Left lung (tissue), 10 donors: ENCODE results near the gene NANOS3. TPM values are rescaled to one million over a fixed set of nuclear protein-coding genes. Genes with fewer than 3 reads are reported as not detected.

ENCODE experiments used
- ATAC-seq: fragments of 200-7000 bp; cut with Tn5 transposase; one replicate; pipeline ENCODE4 v1.9.1; 2020; ENCODE audit warnings: moderate library complexity
- DNase-seq, 4 donors: peaks; one replicate each; pipeline ENCODE4 v3.0.0-alpha.2; 2013 to 2020
- H3K27ac ChIP-seq, 2 donors: fragments of 200-600 bp; sonication (generic) in 1 of 2; one replicate each; pipeline versions ENCODE4 v1.5.0 to v1.8.0; 2020 to 2021
- H3K27me3 ChIP-seq, 2 donors: fragments of 200-600 bp; sonication (generic) in 1 of 2; one replicate each; pipeline versions ENCODE4 v1.5.0 to v1.8.0; 2020 to 2021
- H3K36me3 ChIP-seq, 2 donors: fragments of 200-600 bp; sonication (generic) in 1 of 2; one replicate each; pipeline versions ENCODE4 v1.5.0 to v1.8.0; 2020 to 2021
- H3K4me1 ChIP-seq, 2 donors: fragments of 200-600 bp; one replicate each; pipeline ENCODE4 v1.8.0; 2021
- H3K4me3 ChIP-seq, 2 donors: fragments of 200-600 bp; sonication (generic) in 1 of 2; one replicate each; pipeline versions ENCODE4 v1.5.0 to v1.8.0; 2020 to 2021; ENCODE audit warnings: mild to moderate bottlenecking in 1 of 2
- H3K9me3 ChIP-seq, 2 donors: fragments of 200-600 bp; sonication (generic) in 1 of 2; one replicate each; pipeline versions ENCODE4 v1.5.0 to v1.8.0; 2020 to 2021
- intact Hi-C, 2 donors: fragments of 100-400 bp; cut with DNase I; formaldehyde crosslinking; loops; one replicate each; pipeline versions ENCODE4 v1.11.2 to v1.14.2; 2022
- polyA plus RNA-seq, 6 donors: library from polyadenylated mRNA; unstranded; fragments of 120-200 nt; gene quantifications; one replicate each; pipeline ENCODE4 v1.2.1, GENCODE V29; 2013; ENCODE audit not compliant: insufficient read length in 6 of 6
- total RNA-seq, 2 donors: library from RNA; stranded (reverse); fragmentation: NEBNext Ultra II Directional; extraction: Animal tissue kit (Norgen Biotek cat#: 25700); gene quantifications; one replicate each; pipeline ENCODE4 v1.2.1, GENCODE V29; 2021
- TF ChIP-seq, protein P1 (sequence below), 2 donors: fragments of 200-600 bp; sonication (generic) in 1 of 2; IDR thresholded peaks; one replicate each; pipeline versions ENCODE4 v1.5.0 to v1.8.0; 2021; ENCODE audit warnings: antibody characterized with exemption in 2 of 2
- donor health status: DM: no; HTN: yes; CAD: no.
- donor health status: DM: no; HTN: no; CAD: no.

The NANOS3 gene
- total and polyA plus RNA-seq, 8 donors = 0.89 to 3.1 (median 1.8) TPM

DNA sequence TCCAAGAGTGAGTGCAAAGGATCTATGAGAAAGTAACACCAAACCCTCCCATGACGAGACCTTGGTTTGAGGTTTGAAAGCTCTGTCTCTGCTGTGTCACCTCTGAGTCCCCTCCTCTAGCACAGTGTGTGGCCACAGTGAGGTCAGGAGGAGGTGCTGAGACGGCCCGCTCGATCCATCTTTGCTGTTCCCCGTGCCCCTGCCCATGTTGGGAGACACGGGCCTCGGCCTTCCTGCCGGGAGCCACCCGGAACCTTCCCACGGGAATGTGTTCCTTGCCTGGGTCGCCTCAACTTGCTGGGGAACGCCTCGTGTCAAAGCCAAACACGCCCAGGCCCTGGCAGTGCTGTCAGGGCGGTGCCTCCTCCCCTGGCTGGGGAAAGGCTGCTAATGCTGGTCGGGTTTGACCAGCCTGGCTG lies 10.1 kb downstream of the NANOS3 start:
- ATAC-seq = no peak
- Histone ChIP-seq H3K27me3 (no peaks in the 10 kb centered on the region), H3K4me3 (no peak overlapping the region), H3K9me3 (no peaks in the 10 kb centered on the region), H3K27ac (no peak overlapping the region), H3K36me3 (no peaks in the 10 kb centered on the region), H3K4me1 (peaks cover 0 to 18% of the 10 kb centered on the region in 2 donors)
- TF ChIP-seq, protein P1, sequence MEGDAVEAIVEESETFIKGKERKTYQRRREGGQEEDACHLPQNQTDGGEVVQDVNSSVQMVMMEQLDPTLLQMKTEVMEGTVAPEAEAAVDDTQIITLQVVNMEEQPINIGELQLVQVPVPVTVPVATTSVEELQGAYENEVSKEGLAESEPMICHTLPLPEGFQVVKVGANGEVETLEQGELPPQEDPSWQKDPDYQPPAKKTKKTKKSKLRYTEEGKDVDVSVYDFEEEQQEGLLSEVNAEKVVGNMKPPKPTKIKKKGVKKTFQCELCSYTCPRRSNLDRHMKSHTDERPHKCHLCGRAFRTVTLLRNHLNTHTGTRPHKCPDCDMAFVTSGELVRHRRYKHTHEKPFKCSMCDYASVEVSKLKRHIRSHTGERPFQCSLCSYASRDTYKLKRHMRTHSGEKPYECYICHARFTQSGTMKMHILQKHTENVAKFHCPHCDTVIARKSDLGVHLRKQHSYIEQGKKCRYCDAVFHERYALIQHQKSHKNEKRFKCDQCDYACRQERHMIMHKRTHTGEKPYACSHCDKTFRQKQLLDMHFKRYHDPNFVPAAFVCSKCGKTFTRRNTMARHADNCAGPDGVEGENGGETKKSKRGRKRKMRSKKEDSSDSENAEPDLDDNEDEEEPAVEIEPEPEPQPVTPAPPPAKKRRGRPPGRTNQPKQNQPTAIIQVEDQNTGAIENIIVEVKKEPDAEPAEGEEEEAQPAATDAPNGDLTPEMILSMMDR (IDR thresholded peaks at IDR 0.05) = no peak
- DNase-seq = no peak
- intact Hi-C loops = loop anchor here (10.0 kb wide), 2 partner anchors 148 to 178 kb away; partner anchors contain the start of genes IL27RA (in 1 of the 2) and PALM3 (in 1 of the 2)

DNA sequence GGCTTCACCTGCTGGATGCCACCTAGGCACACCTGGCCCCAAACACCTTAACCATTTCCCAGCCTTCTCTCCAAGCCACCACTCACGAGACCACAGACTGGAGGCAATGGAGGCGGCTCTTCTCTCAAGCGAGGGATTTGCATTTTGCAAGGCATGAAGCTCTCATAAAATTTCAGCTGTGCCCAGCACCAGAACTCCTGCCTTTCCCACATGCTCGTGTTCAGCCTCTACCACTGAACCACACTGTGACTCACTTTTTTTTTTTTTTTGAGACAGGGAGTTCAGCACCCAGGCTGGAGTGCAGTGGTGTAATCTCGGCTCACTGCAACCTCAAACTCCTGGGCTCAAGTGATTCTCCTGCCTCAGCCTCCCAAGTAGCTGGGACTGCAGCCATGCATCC lies 10.6 kb downstream of the NANOS3 start:
- Histone ChIP-seq H3K4me1 (peaks cover 0 to 13% of the 10 kb centered on the region in 2 donors), H3K36me3 (no peaks in the 10 kb centered on the region), H3K27me3 (no peaks in the 10 kb centered on the region), H3K9me3 (no peaks in the 10 kb centered on the region), H3K4me3 (no peak overlapping the region), H3K27ac (no peak overlapping the region)
- TF ChIP-seq, protein P1 (IDR thresholded peaks at IDR 0.05) = no peak
- intact Hi-C loops = loop anchor here (10.0 kb wide), 2 partner anchors 147 to 177 kb away; partner anchors contain the start of genes IL27RA (in 1 of the 2) and PALM3 (in 1 of the 2)
- ATAC-seq (no peak), DNase-seq (no peak)

DNA sequence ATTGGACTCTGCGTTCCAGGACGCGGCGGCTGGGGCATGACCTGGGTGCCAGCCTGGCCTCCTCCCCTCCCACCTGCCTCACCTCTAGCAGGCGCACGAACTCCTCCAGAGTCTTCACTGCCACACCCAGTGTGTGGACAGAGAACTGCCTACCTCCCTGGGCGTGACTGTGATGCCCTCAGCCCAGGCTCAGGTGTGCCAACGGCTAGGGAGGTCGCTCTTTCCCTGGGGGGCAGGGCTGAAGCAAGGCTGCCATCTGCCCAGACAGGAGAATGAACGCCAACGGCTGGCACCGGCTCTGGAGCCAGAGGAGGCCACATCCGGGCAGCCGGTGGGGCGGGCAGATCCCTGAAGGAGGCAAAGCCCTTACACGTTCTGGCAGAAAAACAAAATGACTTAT lies 11.3 kb downstream of the NANOS3 start:
- ATAC-seq = no peak
- Histone ChIP-seq H3K9me3 (no peaks in the 10 kb centered on the region), H3K4me3 (no peak overlapping the region), H3K4me1 (peaks cover 0 to 7% of the 10 kb centered on the region in 2 donors), H3K27me3 (no peaks in the 10 kb centered on the region), H3K27ac (no peak overlapping the region), H3K36me3 (no peaks in the 10 kb centered on the region)
- intact Hi-C loops = loop anchor here (10.0 kb wide), 2 partner anchors 147 to 177 kb away; partner anchors contain the start of genes IL27RA (in 1 of the 2) and PALM3 (in 1 of the 2)
- DNase-seq = no peak
- TF ChIP-seq, protein P1 (IDR thresholded peaks at IDR 0.05) = no peak

DNA sequence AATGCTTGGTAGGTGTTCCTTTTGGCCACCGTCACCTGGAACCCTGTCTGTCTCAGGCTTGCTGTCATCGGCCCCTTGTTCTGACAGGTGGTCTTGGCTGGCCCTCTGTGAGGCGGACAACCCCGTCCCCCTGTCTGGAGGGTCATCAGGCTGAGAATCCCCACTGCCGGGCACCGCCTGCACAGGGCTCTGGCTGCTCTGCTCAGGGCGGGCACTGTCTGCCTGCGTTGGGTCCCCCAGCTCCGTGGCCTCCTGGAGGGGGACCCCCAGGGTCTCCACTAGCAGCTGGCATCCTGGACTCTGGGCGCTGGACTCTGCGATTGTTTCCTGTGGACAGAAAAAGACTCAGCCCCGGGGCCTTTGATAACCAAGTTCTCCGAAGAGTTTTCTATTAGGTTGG lies 13.2 kb downstream of the NANOS3 start:
- Histone ChIP-seq H3K27ac (no peak overlapping the region), H3K36me3 (no peaks in the 10 kb centered on the region), H3K4me3 (no peak overlapping the region), H3K9me3 (no peaks in the 10 kb centered on the region), H3K27me3 (no peaks in the 10 kb centered on the region), H3K4me1 (peaks cover 0 to 1% of the 10 kb centered on the region in 2 donors)
- TF ChIP-seq, protein P1 (IDR thresholded peaks at IDR 0.05) = no peak
- no peak for ATAC-seq
- no peak for DNase-seq
- intact Hi-C loops = no loop called here

DNA sequence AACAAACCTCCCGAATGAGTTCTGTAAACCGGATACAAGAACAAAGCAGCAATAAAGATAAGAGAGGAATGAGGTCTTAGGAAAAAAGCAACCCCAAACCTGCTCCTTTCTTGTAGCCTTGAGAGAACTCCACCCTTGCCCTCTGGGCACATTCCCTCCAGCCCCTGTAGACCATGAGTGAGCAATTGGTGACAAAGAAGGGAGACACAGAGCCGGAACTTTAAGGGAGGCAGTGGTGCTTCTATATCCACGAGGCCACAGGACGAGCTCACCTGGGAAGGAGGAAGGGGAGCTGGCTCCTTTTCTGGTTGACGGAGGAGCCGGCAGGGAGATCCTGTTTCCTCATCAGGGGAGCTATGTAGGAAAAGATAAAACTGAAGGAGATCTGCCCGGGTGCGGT lies 15.9 kb downstream of the NANOS3 start:
- H3K36me3 ChIP-seq = no peaks in the 10 kb centered on the region

More for the DNA sequence above, 15.9 kb downstream of the NANOS3 start:
- no peak for DNase-seq
- Histone ChIP-seq H3K27me3 (no peaks in the 10 kb centered on the region), H3K4me1 (no peaks in the 10 kb centered on the region), H3K9me3 (no peaks in the 10 kb centered on the region), H3K27ac (no peak overlapping the region), H3K4me3 (no peak overlapping the region)
- no peak for ATAC-seq
- intact Hi-C loops = no loop called here
- TF ChIP-seq, protein P1 (IDR thresholded peaks at IDR 0.05) = no peak
